Inflammatory macrophage (primary cell): ENCODE data around the gene IL17RB.

Source experiments
- DNase-seq, 2 donors: peaks; one replicate each; pipeline ENCODE4 v3.0.0-alpha.2; 2020 to 2022
- total RNA-seq, 18 experiments: gene quantifications; one replicate each; lab custom pipeline; 2026; ENCODE audit warnings: mixed read lengths in 6 of 18, inconsistent platforms in 2 of 18; lab: John Stamatoyannopoulos, UW

The IL17RB gene, protein sequence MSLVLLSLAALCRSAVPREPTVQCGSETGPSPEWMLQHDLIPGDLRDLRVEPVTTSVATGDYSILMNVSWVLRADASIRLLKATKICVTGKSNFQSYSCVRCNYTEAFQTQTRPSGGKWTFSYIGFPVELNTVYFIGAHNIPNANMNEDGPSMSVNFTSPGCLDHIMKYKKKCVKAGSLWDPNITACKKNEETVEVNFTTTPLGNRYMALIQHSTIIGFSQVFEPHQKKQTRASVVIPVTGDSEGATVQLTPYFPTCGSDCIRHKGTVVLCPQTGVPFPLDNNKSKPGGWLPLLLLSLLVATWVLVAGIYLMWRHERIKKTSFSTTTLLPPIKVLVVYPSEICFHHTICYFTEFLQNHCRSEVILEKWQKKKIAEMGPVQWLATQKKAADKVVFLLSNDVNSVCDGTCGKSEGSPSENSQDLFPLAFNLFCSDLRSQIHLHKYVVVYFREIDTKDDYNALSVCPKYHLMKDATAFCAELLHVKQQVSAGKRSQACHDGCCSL
- 0.11 to 6.4 (median 1.0) reads per million in 18 experiments for total RNA-seq

DNA sequence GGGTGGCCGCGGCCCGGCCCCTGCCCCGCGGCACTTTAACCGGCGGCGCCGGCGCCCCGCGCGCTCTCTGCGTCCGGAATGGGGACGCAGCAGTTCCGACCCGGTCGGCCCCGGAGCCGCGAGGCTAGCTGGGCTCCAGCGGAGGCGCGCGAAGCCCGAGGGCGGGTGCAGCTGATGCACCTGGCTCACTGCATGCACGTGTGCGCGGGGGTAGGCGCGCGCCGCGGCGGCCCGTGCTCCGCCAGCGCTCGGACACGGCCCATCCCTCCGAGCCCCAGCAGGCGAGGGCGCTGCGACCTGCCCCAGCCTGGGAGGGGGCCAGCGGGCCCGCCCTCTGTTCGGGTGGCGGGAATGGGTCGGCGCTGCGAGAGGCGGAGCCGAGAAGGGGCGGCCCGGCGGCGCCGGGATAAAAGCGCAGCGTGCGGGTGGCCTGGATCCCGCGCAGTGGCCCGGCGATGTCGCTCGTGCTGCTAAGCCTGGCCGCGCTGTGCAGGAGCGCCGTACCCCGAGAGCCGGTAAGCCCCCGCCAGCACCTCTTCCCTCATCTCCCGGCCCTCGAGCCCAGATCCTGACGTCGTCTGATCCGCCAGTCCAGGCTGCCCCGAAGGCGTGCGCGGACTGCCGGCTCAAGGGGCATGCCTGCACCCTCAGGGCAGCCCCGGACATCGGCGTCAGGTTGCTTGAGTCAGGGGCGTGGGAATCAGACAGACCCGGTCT is at the start of gene IL17RB, which contains the start of gene CHDH:
Gene IL17RB (plus strand): TSS at position 435 of the 717 bp plus-strand sequence. CDS start 21 bp downstream, at position 456.
Gene CHDH (minus strand): TSS at position 286 of the 717 bp plus-strand sequence. CDS start 22,411 bp downstream, outside the sequence.
- no peak for DNase-seq

DNA sequence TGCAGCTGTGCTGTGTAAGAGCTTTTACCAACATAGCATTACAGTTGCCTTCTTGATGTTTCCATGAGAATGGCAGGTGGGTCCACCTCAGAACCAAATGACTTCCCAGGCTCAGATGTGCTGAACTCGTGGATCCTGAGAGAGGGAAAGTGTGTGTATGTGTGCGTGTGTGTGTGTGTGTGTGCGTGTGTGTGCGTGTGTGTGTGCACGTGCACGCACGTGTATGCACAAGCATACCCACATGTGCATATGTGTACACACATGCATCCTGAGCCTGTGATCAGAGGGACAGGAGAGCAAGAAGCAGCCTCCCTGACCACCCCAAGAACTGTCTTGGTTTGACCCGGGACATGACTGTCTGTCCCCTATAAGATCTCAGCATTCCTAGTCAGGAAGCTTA is 48.2 kb upstream of the IL17RB start:
- DNase-seq: no peak

DNA sequence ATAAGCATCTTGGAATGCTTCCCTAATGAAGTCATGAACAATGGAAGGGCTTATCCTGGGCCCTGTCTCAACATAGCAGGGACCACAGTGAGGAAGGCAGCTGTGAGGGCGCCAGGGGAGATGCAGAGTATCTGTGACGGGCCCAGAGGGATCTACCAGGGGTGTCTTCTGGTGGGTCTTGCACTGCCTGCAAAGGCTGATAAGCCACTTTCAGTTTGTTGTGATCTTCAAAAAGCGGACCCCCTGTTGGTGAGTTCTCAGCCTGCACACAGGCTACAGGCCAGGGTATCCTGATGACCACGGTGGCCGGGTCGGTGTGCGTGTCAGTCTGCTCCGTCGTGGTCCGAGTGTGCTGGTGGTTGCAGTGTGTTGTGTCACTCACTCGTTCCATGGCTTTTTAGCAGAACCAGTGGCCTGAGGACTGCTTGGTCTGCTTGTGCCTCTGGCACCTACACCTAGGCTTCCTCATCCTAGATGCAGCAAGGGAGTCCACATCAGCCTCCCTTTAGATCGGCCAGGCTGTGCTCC is 47.0 kb upstream of the IL17RB start:
- DNase-seq: no peak

DNA sequence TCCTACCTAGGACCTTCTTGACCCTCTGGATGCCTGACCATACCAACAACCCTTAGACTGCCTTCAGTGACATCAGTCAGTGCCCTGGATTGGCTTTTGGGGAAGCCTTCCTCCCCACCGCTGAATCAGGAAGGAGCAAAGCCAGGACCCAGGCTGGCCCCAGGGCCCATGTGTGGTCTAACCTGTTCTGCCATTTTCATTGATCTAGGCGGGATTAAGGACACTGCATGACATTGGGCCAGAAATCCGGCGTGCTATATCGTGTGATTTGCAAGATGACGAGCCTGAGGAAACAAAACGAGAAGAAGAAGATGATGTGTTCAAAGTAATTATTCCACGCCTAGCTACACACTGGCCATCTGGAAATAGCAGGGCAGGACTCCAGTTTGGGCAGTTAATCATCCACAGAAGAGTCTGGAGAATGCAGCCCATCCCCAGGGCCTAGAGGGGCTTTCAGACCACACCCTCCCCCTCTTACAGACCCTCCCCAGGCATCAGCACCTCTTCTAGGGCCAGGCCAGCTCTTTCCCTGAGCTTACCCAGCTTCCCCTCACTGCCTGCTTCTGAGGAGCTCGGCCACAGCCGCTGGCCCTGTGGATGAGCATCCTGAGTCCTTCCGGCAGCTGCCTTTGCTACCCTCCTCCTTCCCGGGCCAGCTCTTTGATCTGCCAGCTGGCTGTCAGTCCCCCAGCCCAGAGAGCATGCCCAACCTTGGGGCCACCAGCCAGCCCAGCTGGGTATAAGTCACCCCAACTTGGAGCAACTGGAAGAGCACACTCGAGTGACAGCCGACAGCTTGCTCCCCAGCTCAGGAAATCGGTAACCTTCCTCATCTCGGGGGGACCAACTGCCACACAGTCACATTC is 46.1 kb upstream of the IL17RB start:
- no peak for DNase-seq

DNA sequence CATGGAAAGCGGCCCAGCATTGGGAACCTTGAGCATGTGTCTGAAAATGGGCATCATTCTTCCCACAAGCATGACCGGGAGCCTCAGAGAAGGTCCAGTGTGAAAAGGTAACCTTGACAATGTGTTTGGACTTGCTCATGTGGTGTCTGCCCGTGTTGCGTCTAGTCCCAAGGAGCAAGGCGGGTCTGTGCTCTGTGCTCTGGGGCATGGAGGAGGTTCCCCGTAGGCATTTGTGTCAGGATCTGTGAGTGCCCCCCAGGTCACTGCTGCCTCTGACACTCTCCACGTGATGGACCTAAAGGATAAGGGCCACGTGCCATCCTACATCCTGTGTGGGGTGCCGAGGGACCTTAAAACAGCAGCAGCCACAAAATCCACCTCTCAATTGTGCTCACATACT is 45.0 kb upstream of the IL17RB start:
- no peak for DNase-seq

DNA sequence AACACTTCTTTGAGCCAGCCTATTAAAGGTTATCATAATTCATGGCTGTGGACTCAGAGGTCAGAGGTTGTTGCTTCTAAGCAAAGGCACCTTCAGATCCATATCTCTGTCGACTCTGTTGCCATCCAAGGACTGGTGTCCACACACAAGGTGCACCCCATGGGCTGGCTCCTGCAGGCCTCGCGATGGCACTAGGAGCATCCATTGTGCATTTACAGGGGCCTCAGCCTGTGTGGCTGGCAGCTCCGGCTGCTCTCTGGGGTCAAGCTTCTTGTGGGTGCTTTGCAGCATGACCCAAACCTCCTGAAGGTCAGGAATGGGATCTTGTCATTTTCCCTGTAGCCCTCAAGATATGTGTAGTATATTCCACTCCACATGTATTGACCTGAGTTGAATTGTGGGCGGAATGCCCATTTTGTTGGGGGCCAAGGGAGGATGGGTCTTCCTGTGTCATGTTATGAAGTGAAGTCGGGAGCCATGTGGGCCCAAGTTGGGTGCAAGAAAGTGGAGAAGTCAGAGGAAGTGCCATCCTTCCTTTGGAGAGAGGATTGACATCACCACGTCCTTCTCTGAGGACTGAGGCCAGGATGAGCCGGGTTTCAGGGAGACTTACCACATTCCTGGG is 44.0 kb upstream of the IL17RB start:
- no peak for DNase-seq

DNA sequence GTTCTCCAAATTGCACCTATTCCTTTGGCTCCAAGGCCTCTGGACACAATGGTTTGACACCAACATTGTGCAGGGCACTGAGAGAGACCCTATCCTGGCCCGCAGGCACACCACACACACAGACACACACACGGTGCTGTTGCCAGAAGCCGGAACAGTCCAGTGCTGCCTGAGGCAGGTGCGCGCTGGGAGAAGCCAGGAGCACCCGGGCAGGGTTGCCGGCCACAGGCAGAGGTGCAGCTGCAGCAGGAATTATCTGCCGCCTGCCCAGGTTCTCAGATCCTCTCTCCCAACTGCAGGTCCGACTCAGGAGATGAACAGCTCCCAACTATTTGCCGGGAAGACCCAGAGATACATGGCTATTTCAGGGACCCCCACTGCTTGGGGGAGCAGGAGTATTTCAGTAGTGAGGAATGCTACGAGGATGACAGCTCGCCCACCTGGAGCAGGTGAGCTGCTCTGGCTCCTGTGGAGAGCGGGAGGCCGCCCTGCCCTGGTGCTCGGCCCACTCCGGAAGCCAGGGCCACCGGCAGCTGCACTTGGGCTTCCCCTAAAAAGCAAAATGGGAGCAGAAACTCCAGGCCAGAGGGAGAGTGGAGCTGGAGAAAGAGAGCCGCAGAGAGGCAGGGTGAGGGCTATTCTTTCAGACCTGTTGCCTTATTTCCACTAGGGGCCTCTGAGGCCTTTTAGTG is 43.1 kb upstream of the IL17RB start:
- no peak for DNase-seq

DNA sequence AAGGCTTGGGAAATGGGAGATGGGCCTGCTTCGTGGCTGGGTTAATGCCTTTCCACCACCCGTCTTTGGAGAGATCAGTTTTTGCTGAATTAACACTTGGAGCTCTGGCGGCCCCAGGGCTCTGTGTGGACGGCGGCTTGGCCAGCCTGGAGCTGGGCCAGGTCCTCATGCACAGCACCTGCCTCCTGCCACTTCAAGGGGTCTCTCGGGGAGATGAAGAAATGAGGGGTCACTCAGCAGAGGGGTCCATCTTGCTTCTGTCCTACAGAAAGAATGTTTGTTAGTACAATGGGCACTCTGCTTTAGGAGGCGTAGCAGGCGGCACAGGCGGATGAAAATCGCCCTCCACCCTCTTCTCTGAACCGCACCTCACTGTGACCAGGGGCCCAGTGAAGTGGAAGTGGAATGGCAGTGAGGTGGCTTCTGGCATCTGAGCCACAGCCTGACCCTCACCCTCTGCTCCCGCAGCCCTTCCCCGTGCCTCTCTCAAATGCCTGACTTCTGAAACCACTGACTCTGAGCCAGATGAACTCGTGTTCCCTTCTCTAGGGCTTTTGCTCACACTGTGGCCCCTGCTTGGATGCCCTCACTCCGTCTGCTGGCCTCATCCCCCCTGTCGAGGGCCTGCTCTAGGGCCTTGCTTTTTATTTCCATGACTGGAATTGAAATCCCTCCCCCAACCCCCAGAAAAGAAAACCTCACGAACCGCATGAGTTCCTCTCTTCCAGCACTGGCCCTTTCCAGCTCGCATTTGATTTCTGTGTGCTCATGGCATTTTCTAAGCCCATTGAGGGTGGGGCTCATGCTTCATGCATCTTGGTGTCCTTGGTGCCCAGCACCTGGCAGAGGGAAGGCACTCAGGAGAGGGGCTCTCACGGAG is 42.3 kb upstream of the IL17RB start:
- no peak for DNase-seq

DNA sequence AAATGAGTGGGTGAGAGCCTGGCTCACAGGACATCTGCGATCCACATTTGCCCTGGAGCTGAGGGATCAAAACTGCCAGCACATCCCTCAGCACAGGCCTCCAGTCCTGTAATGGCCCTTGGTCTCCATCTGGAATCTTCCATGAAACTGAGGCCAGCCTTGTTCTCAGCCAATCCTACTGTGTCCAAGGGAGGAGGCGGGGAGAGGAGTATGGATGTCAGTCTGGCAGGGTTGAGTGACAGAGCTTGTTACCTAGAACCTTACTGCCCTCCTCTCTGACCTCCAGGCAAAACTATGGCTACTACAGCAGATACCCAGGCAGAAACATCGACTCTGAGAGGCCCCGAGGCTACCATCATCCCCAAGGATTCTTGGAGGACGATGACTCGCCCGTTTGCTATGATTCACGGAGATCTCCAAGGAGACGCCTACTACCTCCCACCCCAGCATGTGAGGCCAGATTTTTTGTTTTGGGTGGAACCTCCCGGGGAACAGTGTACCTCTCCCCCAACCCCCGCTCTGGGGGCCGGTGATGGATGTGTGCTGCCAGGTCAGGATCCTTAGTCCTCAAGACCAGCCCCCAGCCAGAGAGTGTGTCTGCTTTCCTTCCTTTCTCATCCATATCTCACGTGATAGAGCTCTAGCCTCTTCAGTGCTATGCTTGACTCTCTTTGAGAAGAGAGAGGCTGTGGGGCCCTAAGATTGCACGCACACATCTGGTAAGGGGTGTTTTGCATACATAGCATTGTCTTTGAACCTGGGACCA is 41.5 kb upstream of the IL17RB start:
- peak in 1 of 2 donors; percentile 11 for DNase-seq

DNA sequence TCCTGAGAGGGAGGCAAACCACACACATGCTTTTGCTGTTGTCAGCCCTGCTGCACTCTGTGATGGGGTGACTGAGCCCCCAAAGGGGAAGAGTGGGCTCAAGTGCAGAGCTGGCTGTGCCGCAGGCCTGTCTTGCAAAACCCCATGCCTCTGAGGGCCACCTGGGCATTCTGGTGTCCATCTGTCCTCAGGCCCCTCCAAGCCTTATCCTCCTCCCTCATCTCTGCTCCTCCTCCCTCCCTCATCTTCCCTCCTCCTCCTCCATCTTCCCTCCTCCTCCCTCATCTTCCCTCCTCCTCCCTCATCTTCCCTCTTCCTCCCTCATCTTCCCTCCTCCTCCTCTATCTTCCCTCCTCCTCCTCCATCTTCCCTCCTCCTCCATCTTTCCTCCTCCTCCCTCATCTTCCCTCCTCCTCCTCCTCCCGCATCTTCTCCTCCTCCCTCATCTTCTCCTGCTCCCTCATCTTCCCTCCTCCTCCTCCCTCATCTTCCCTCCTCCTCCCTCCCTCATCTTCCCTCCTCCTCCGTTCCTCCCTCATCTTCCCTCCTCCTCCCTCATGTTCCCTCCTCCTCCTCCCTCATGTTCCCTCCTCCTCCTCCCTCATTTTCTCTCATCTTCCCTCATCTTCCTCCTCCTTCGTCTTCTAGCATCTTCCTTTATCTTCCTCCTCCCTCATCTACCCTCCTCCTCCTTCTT is 40.8 kb upstream of the IL17RB start:
- DNase-seq: no peak

DNA sequence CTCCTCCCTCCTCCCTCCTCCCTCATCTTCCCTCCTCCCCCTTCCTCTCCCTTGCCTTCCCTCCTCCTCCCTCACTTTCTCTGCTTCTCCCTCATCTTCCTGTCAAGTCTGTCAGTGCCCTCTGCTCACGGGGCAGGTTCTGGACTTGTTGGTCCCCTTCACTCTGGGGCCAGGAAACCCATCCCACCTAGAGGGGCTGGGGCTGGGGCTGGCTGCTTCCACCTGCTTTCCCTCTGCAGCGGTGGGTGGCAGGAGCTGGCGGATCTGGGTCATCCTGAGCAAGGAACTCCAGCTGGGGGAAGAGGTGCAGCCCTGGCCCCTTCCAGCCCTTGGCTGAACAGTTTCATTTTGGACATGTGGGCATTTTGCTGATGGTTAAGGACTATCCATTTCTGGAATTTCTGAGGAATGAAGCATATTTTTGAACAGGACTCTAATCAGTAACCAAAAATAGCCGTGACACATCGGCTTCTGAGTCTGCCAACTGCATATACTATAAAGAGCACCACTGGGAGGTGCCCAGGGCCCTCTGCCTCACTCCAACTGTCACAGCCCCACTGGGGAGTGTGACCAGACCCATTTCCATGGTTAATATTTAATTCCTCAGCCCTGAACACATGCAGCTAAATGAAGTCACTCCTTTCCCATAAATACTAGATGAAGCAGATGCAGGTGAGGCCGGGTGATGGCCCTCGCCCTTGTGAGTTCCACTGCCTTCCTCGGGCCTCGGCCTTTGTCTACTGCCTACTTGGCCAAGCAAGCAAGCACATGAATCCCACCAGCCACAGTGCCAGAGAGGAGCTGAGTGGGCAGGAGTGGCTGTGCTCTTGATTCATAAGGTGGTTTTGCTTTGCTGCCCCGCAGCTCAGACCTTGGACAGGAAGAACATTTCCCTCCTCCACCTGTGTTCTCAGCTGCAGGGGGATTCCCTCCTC is 39.9 kb upstream of the IL17RB start:
- DNase-seq: no peak

DNA sequence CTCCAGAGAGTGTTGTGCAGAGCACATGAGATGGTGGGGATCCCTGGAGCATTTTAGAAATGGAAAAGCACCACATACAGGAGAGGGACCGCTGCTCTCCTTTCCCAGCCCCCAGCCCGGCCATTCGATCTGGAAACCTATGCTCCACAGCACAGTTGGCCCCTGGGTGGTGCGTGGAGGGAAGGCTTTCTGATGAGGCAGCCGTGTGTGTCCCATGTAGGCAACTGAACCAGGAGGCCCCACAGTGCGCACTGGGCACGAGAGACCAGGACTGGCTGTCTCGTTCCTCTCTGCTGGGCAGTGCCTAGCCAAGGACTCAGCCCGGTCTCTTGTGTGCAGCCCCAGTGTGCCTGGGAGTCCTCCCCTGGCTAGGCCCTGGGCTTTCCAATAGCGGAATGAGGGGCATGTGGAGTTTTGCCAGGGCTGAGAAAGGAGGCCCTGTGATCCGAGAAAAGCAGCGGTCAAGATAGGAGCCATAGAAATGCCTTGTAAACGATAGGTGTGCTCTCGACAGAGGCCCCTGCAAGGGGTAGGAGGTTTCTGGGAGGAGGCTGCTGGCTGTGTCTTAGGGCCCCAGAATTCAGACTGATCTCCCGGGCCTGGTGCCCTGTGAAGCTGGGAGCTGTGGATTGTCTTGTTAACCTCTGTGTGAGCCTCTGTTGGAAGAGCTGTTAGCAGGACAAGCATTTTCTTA is 39.1 kb upstream of the IL17RB start:
- DNase-seq: no peak

DNA sequence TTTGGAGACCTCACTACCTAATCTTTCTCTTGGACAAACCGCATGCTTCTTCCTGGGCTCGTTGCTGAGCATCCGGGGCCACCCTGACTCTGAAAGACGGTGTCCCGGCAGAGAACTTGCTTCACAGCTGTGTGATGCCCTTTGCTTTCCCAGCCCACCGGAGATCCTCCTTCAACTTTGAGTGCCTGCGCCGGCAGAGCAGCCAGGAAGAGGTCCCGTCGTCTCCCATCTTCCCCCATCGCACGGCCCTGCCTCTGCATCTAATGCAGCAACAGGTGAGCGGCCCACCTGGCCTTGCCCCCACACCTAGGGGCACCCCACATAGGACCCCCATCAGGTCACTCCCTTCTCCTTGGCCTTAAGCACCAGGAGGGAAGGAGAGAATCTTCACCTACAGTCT is 37.9 kb upstream of the IL17RB start:
- DNase-seq: no peak

DNA sequence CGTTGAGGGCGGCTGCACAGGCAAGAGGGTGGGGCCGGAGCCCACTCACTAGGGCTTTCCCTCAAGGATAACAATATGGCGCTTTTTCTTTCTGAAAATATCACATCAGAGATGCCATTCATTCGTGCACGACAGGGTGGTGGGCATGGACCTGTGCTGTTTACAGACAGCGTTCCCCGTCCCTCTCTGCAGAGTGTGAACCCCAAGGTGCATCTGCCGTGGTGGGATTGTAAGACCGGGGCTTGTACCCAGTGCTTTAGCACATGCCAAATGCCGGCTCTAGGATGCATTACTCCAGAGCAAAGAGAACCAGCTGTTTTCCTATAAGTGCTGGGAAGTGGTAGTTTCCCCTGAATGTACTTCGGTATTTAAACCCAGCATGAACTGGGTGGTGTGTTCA is 37.1 kb upstream of the IL17RB start:
- no peak for DNase-seq

DNA sequence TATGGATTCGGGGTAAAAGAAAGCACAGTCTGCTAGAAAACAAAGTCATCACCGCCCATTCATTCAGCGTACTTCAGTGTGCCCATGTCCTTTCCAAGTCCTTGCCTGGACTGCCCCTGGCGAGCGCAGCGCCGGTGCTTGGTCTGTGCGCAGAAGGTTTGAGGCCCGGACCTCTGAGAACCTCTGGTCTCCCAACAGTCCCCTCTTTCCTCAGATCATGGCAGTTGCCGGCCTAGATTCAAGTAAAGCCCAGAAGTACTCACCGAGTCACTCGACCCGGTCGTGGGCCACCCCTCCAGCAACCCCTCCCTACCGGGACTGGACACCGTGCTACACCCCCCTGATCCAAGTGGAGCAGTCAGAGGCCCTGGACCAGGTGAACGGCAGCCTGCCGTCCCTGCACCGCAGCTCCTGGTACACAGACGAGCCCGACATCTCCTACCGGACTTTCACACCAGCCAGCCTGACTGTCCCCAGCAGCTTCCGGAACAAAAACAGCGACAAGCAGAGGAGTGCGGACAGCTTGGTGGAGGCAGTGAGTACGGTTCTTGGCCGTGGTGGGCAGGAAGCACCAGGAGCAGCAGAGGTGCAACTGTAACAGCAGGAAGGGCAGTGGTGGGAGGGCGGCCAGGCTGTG is 36.5 kb upstream of the IL17RB start:
- no peak for DNase-seq

DNA sequence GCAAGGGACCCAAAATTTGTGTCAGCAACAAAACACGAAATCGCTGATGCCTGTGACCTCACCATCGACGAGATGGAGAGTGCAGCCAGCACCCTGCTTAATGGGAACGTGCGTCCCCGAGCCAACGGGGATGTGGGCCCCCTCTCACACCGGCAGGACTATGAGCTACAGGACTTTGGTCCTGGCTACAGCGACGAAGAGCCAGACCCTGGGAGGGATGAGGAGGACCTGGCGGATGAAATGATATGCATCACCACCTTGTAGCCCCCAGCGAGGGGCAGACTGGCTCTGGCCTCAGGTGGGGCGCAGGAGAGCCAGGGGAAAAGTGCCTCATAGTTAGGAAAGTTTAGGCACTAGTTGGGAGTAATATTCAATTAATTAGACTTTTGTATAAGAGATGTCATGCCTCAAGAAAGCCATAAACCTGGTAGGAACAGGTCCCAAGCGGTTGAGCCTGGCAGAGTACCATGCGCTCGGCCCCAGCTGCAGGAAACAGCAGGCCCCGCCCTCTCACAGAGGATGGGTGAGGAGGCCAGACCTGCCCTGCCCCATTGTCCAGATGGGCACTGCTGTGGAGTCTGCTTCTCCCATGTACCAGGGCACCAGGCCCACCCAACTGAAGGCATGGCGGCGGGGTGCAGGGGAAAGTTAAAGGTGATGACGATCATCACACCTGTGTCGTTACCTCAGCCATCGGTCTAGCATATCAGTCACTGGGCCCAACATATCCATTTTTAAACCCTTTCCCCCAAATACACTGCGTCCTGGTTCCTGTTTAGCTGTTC is 35.0 kb upstream of the IL17RB start:
- no peak for DNase-seq
